GM18907 (cell line): ENCODE data around the gene CCDC39.
A peak's percentile ranks its signal among the peaks of the same experiment; 100 is the strongest.

ENCODE experiments used
- ATAC-seq: cut with Tn5 transposase; IDR thresholded peaks from one replicate; pipeline ENCODE4 v1.9.1; 2021; ENCODE audit warnings: mild to moderate bottlenecking, moderate library complexity; ENCODE audit not compliant: unreplicated experiment

The CCDC39 gene

GRCh38 chr3:180679178-180680096, at the start of gene CCDC39:
TSS of gene CCDC39 (minus strand) at chr3:180679489. CDS start at chr3:180679380, 109 bp downstream.
- peak; percentile 99 for ATAC-seq

DNA sequence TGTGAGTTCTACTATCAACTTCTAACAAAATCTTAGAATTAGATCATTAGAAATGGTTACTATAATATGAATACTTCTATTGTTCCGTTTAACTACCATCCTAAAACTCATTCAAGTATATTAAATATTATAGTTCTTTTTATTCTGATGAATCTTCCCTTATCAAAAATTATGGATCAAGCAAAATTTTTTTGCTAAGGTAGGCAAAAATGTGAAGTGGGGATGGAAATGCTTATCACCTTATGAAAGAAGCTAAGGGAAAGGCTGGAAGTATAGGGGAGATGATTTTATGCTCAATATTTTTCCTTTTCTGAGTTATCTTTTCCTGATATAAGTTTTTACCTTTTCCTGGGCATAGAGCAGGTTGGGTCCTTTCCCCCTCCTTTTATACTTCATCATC, 40.7 kb upstream of the CCDC39 start:
- ATAC-seq = no peak

- no peak for ATAC-seq
These were observed 28.6 kb upstream of the CCDC39 start for GRCh38 chr3:180707896-180708295.

DNA sequence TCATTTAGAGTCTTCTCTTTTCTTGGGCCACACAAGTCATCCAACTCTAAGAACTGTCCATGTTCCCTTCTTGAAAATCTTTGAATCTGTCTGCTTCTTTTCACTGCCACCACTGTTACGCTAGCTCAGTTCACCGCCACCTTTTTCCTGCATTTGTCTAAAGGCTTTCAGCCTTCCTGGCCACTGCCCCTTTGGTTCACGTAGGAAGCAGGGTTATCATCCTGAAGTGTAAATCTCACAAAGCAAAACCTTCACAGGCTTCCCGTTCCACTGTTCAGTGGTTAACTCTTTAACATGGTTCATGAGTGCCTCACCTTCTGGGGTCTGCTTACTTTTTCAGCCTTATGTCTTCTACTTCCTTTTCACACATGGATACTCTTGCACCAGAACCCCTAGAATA, 26.3 kb upstream of the CCDC39 start:
- ATAC-seq = no peak

DNA sequence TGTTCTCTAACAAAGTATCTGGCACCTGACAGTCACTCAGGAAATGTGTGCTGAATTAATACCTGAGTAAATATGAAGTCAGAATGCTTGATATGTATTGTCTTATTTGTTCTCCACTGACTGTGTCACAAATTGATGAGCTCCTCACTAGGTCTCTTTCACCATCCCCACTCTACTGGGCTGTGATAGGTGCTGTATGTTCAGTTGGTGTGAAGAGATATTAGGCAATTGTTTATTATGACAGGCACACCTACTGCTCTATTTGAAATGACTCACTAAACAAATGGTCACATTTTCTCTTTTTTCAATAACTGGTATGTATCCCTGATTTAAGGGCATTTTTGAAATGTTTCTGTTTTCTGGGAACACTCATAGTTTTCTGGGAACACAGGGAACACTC, 25.2 kb upstream of the CCDC39 start:
- no peak for ATAC-seq

DNA sequence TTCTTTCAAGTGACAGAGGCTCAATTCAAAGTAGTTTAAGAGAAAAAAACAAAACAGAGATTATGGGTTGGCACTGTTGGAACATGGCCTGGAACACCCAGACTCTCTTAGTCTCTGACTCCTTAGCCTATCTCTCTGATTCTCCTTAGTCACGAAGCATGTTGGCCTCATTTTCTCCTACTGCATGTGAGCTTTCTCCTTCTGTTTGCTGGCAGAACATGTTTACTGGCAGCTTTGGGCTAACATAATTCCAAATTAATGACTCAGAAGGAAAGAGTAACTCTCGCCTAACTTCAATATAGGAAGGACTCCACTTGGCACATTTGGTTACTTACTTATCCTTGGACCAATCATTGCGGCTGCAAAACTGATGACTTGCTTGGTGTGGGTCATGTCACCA, 21.7 kb upstream of the CCDC39 start:
- ATAC-seq = no peak

DNA sequence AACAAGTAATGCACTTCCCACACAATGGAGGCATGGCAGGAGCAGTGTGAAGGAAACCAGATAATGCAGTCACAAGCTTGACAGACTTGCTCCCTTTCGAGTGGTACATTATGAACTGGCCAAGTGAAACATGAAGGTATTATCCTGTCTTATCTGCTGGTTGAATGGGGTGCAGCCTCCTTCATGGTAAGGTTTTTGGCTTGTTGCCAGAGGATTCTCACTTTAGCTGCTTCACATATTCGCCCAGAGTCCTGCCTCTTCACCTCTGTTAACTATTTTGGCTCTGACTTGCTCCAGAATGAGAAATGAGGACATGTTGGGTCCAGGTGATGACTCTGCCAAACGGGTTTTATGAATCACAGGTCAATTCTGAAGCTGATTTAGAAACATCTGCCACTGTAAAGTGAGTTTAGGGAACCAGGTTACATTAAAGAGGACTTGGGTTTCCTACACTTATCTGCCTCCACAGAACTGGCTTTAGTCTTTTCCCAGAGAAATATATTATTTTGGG, 19.5 kb upstream of the CCDC39 start:
- ATAC-seq = no peak

DNA sequence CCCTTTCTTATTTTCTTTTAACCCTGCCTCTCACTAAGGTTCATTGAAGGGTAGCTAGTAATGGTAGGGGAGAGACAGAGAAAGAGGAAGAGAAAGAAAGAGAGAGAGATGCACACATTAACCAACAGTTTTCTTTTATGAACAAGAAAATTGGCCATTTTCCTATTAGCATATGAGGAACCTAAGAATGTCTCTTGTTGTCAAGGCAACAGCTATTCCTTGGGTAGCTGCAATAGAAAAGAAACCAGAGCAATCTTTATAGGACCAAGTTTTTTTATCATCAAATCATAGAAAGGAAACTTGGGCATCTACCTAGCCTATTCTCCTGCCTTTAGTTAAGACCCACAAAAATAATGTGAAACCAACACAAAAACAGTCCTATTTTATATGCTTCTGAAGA, 15.0 kb upstream of the CCDC39 start:
- ATAC-seq = no peak

DNA sequence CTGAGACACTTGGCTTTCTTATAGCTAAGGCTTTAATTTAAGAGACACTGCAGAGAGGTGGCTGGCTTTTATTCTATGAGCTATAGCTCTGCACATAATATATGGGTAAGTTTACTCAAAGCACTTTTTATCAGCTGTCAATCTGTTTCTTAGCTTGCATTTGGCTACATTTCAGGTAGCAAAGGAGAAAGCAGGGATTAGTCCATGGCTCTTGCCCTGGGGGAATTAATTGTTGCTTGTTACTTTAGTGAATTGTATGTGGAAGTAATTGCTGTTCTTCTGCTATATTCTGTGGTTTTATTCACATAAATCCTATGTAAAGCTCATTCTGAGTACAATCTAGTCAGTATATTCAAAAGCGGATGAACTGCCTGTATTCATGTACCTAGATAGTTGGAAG, 14.4 kb upstream of the CCDC39 start:
- no peak for ATAC-seq

- ATAC-seq = no peak
These were observed 10.8 kb upstream of the CCDC39 start for GRCh38 chr3:180690061-180690460.

DNA sequence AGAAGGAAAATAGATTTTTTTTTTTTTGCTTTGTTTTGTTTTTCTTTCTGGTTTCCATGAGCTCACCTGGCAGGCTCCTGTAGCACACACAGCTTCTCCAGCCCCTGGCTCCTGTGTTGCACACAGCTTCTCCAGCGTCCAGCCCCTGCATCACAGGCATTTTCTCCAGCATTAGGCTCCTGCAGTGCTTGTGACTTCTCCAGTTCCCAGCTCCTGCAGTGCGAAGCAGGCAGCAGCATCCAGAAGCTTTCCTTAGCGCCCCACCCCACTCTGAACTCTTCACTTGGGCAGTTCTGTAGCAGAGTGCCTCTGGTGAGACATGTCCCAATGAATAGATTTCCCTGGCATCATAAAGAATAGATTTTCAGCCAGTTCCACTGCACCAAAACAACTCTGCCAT, 5.5 kb upstream of the CCDC39 start:
- ATAC-seq = no peak

GRCh38 chr3:180683816-180684215, 4.5 kb upstream of the CCDC39 start:
- no peak for ATAC-seq

GRCh38 chr3:180680097-180680430, 775 bp upstream of the CCDC39 start:
- peak; percentile 49 for ATAC-seq

DNA sequence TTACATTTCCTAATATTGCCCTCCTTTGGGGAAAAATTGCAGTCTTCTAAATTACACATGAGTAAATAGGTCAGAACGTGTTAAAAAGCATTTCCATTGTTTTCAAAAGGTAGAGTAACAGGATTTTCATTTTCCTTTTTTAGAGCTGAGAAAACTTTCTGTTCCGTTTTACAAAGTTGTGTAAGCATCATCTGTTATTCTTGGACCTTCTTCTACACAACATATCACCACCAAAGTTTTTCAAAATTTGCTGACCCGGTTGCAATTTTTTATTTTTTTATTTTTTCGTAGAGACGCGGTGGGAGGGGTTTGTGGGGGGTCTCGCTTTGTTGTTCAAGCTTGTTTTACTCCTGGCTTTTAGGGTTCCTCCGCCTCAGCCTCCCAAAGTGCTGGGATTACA, 1.1 kb downstream of the CCDC39 start:
- no peak for ATAC-seq

DNA sequence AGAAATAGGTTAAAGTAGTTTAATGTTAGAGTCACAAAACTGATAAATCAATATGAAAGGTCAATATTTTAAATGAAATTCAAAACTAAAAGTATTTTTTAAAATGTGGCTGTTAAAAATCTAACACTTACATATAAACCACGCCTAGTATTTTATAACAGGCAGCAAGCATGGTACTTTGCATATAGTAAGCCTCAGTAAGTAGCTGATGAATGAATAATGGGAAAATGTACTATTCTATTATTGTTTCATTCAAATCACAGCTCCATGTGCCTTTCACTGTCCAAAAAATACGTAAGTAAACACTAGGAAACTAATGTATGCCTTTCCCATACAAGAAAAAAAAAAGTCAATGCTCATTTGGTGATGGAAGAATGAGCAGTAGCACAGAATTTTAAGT, 17.8 kb downstream of the CCDC39 start:
- ATAC-seq = no peak

GRCh38 chr3:180657094-180657493, 22.2 kb downstream of the CCDC39 start:
- no peak for ATAC-seq

DNA sequence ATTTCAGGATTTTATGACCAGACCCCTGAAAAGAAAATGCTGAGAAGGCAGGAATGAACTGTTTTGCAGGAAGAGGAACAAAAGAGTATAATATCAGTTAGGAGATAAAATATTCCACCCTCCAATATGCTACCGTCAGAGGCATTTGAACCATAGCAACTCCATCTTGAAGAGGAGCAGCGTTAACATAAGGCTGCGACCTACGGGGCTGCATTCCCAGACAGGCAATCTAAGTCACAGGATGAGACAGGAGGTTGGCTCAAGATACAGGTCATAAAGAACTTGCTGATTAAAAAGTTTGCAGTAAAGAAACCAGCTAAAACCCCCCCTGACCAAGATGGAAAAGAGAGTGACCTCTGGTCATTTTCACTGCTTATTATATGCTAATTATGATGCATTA, 22.9 kb downstream of the CCDC39 start:
- ATAC-seq = no peak

- peak; percentile 56 for ATAC-seq
These were observed 33.0 kb downstream of the CCDC39 start for GRCh38 chr3:180646187-180646790.

DNA sequence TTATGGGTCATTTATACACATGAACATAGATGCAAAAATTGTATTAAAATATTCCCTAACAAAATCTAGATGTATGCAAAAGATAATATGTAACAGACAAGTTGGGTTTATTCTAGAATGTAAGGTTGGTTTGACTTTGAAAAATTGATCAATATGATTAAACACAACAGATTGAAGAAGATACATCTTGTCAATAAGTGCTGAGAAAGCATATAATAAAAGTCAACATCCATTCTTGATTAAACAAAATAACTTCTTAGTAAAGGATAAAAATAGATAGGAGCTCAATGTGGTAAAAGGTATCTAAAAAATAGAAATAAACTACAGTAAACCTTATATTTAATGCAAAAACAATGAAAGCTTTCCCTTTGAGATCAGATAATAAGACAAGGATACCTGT, 38.3 kb downstream of the CCDC39 start:
- no peak for ATAC-seq

DNA sequence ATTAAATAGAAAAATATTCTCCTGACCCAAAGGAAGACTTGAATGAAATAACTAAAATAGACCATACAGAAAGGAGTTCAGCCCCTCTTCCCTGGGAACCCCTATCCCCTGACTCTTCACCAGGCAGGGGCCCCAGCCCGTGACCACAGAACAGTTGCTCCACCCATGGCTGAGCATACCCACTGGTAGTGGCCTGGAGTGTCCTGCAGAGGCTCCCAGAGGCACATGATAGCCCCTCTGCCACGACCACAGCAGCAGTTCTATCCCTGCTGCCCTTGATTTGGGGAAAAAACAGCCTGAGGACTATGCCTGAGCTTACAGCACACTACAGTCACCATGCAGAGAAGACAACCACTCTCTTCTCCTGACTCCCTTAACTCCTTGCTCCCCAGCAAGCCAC, 45.6 kb downstream of the CCDC39 start:
- ATAC-seq = peak; percentile 64

GRCh38 chr3:180631317-180631716, 48.0 kb downstream of the CCDC39 start:
- no peak for ATAC-seq

- ATAC-seq = no peak
These were observed 48.9 kb downstream of the CCDC39 start for GRCh38 chr3:180630371-180630770.
